ENCODE results near the gene ATF7IP.

The ATF7IP gene

DNA sequence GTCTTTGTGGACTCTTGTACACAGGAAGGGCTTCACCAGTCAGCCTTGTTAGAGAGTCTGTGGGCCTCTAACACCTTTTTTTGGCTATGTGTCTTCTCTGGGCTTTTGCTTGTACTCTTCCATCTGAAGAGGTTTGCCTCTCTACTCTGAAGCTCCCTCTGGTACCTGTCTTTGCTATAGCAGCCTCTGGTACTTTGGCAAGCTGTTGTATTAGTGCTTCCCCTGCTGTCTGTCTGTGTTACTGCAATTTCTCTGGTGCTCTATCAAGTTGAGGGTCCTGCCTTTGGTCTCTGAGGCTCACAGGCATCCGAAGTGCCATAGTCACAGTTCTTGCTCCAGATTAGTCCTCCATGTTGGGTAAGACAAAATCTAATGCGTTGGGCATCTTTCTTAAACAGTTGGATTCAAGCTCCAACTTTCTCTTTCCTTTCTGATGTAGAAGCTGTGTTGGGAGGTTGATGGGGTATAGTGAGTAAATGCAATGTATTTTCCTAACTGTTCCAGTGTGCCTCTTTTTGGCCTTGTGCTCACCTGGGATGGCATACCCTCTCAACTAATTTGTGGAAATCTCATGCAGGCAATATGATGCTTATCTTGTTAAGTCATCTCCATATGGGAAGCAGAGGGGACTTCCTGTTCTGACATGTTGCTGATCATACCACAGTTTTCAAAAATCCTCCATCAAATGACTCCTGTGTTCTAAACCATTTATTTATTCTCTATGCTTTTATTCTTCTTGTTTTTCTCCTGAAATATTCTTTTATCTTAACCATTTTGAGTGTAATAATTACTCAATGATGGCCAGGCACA lies 88.8 kb downstream of the ATF7IP start:
- H3K4me1 Mint-ChIP-seq: peaks cover 51% of the 10 kb centered on the region

DNA sequence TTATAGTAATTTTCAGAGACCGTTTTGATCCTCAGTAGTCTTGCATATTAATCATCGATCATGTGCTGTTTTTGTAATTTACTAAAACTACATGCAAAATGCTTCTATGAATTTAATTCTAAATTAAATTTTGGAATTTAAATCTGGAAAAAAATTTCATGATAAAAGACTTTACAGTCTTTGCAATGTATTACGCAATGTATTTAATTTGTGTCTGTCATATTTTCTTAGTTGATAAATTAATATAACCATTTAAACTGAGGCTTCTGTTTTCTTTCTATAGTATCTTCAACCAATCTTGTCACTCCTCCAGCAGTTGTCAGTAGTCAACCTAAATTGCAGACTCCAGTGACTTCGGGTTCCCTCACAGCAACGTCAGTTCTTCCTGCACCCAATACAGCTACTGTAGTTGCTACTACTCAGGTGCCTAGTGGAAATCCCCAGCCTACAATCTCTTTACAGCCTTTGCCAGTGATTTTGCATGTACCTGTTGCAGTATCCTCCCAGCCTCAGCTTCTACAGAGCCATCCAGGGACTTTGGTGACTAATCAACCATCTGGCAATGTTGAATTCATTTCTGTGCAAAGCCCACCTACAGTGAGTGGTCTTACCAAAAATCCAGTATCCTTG lies 94.8 kb downstream of the ATF7IP start:
- Mint-ChIP-seq H3K9me3 (no peaks in the 10 kb centered on the region), H3K4me1 (peaks cover 29% of the 10 kb centered on the region), H3K36me3 (ENCODE audit: low read depth) (peaks cover 58% of the 10 kb centered on the region), H3K4me3 (no peak overlapping the region), H3K27ac (no peak overlapping the region), H3K27me3 (no peaks in the 10 kb centered on the region)
- ATAC-seq (no peak), DNase-seq (no peak)

More for the DNA sequence above, 88.8 kb downstream of the ATF7IP start:
- Mint-ChIP-seq H3K27ac (peak overlapping the region; percentile 78), H3K4me3 (no peak overlapping the region), H3K36me3 (ENCODE audit: low read depth) (peaks cover 68% of the 10 kb centered on the region), H3K27me3 (no peaks in the 10 kb centered on the region), H3K9me3 (peaks cover 11% of the 10 kb centered on the region)
- DNase-seq (peak; percentile 18), ATAC-seq (peak; percentile 87)

DNA sequence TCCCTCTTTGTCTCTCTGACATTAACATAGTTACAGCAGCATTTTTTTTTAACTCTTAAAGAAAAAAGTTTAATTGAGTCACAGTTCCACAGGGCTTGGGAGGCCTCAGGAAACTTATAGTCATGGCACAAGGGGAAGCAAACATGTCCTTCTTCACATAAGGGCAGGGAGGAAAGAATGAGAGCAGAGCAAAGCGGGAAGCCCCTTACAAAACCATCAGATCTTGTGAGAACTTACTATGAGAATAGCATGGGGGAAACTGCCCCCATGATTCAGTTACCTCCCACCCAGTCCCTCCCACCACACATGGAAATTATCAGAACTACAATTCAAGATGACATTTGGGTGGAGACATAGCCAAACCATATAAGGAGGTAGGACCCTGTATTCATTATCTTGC lies 106.0 kb downstream of the ATF7IP start:
- peak; percentile 95 for ATAC-seq
- no peak overlapping the region for H3K4me3 Mint-ChIP-seq
- DNase-seq: no peak
- peaks cover 39% of the 10 kb centered on the region for H3K9me3 Mint-ChIP-seq
- H3K27ac Mint-ChIP-seq: peak overlapping the region; percentile 82
- peaks cover 87% of the 10 kb centered on the region for H3K36me3 Mint-ChIP-seq (ENCODE audit: low read depth)
- peaks cover 19% of the 10 kb centered on the region for H3K4me1 Mint-ChIP-seq
- no peaks in the 10 kb centered on the region for H3K27me3 Mint-ChIP-seq

DNA sequence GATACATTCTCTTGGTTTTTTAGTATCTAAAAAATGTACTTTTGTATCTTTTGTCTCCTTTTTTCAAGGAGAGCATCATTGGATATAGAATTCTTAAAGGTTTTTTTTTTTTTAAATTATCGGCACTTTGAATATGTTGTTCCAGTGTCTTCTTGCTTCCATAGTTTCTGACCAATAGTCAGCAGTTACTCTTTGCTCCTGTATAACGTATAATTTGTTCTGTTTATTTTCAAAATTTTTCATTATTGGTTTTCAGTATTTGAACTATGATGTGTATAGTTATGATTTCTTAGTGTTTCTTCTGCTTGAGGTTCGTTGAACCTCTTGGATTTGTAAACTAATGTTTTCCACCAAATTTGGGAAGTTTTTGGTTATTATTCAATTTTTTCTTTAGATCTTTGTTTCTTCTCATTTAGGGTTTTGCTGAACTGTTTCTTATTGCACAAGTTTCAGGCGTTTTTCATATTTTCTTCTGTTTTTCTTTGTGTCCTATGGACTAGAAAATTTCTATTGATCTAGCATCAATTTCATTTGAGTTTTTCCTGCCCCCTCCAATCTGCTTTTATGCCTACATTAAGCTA lies 108.3 kb downstream of the ATF7IP start:
- H3K27ac Mint-ChIP-seq: no peak overlapping the region

DNA sequence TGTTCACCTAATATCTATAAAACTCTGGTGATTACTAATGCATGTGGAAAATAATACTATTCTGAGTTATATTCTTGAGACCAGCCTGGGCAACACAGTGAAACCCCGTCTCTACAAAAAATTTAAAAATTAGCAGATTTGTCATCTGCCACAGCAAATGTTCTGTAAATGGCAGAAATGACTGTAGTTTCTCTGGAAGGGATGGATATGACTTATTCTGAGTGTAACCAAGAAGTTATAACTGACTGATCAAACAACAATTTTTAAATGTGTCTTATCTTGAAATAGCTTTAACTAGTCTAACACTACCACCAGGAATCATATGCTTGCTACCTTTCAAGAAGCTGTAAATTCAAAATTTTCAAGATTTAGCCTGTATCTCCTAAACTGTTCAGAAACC lies 113.5 kb downstream of the ATF7IP start:
- H3K27ac Mint-ChIP-seq: peak overlapping the region; percentile 71
- no peaks in the 10 kb centered on the region for H3K27me3 Mint-ChIP-seq
- DNase-seq: no peak
- peak; percentile 63 for ATAC-seq
- peaks cover 77% of the 10 kb centered on the region for H3K36me3 Mint-ChIP-seq (ENCODE audit: low read depth)
- peaks cover under 1% of the 10 kb centered on the region for H3K9me3 Mint-ChIP-seq
- H3K4me3 Mint-ChIP-seq: no peak overlapping the region
- peaks cover 16% of the 10 kb centered on the region for H3K4me1 Mint-ChIP-seq

More for the DNA sequence above, 108.3 kb downstream of the ATF7IP start:
- Mint-ChIP-seq H3K9me3 (peaks cover 39% of the 10 kb centered on the region), H3K27me3 (no peaks in the 10 kb centered on the region), H3K4me1 (peaks cover 25% of the 10 kb centered on the region), H3K36me3 (ENCODE audit: low read depth) (peaks cover 83% of the 10 kb centered on the region), H3K4me3 (no peak overlapping the region)
- DNase-seq: no peak
- no peak for ATAC-seq

DNA sequence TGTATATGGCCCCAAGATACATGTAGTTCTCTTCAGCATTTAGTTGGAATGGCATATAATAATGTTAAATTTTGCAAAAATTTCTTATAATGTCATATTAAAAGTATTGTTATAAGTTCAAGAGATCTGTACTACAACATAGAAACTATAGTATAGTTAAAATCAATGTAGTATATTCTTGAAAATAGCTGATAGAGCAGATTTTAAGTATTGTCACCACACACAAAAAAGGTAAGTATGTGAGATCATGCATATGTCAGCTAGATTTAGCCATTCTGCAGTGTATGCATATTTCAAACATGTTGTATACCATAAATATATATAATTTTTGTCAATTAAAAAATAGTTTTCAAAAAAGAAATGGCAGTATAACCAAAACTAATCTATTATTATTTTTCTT lies 115.7 kb downstream of the ATF7IP start:
- H3K27ac Mint-ChIP-seq: no peak overlapping the region
- peaks cover 16% of the 10 kb centered on the region for H3K4me1 Mint-ChIP-seq
- DNase-seq (no peak), ATAC-seq (no peak)
- no peaks in the 10 kb centered on the region for H3K9me3 Mint-ChIP-seq
- peaks cover 75% of the 10 kb centered on the region for H3K36me3 Mint-ChIP-seq (ENCODE audit: low read depth)
- no peak overlapping the region for H3K4me3 Mint-ChIP-seq
- H3K27me3 Mint-ChIP-seq: no peaks in the 10 kb centered on the region

DNA sequence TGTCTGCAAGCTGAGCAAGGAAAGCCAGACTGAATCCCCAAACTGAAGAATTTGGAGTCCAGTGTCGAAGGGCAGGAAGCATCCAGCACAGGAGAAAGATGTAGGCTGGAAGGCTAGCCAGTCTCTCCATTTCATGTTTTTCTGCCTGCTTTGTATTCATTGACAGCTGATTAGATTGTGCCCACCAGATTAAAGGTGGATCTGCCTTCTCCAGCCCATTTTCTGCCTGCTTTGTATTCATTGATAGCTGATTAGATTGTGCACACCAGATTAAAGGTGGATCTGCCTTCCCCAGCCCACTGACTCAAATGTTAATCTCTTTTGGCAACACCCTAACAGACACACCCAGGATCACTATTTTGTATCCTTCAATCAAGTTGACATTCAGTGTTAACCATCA lies 116.9 kb downstream of the ATF7IP start:
- H3K36me3 Mint-ChIP-seq (ENCODE audit: low read depth): peaks cover 78% of the 10 kb centered on the region
- peaks cover 16% of the 10 kb centered on the region for H3K4me1 Mint-ChIP-seq
- H3K27ac Mint-ChIP-seq: peak overlapping the region; percentile 33
- no peaks in the 10 kb centered on the region for H3K9me3 Mint-ChIP-seq
- ATAC-seq (no peak), DNase-seq (no peak)
- no peak overlapping the region for H3K4me3 Mint-ChIP-seq
- no peaks in the 10 kb centered on the region for H3K27me3 Mint-ChIP-seq

DNA sequence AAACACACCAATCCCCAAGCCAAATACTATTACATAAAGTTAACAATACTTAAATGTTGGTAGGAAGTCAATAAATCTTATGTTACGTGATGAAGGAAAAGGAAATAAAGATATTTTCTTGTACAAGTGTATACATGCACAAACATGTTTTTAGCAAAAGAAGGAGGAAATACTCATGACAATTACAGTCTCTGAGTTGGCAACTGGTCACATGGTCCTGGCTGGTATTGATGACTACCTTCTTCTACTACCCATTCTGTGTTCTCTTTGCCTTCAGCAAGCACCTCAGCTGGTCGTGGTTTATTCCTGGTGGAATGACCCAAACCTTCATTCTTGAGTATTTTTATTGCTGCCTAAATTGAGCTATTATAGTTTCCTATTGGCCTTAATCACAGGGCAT lies 117.4 kb downstream of the ATF7IP start:
- Mint-ChIP-seq H3K27ac (peak overlapping the region; percentile 33), H3K36me3 (ENCODE audit: low read depth) (peaks cover 77% of the 10 kb centered on the region), H3K4me3 (no peak overlapping the region), H3K9me3 (no peaks in the 10 kb centered on the region), H3K4me1 (peaks cover 16% of the 10 kb centered on the region), H3K27me3 (no peaks in the 10 kb centered on the region)
- no peak for ATAC-seq
- no peak for DNase-seq

DNA sequence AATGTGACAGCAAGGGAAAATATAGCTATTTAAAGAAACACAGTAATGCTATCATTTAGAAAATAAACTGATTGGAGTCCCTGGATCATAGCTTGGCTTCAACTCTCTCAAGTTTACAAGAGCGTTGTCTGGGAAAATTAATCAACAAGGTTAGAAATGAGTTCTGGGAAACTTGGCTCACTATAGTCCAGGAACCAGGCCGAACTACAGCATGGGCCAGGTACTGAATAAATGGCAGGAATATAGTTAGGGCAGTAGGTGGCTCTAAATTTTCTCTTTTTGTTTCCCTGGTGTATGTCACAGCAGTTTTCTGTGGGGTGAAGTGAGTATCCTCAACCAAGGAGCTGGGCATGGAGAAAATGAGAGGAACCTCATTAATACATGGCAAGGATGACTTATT lies 129.8 kb downstream of the ATF7IP start:
- no peak overlapping the region for H3K4me3 Mint-ChIP-seq
- no peaks in the 10 kb centered on the region for H3K27me3 Mint-ChIP-seq
- H3K4me1 Mint-ChIP-seq: peaks cover 12% of the 10 kb centered on the region
- peaks cover 74% of the 10 kb centered on the region for H3K36me3 Mint-ChIP-seq (ENCODE audit: low read depth)
- no peak for DNase-seq
- H3K27ac Mint-ChIP-seq: no peak overlapping the region
- no peak for ATAC-seq
- H3K9me3 Mint-ChIP-seq: no peaks in the 10 kb centered on the region

DNA sequence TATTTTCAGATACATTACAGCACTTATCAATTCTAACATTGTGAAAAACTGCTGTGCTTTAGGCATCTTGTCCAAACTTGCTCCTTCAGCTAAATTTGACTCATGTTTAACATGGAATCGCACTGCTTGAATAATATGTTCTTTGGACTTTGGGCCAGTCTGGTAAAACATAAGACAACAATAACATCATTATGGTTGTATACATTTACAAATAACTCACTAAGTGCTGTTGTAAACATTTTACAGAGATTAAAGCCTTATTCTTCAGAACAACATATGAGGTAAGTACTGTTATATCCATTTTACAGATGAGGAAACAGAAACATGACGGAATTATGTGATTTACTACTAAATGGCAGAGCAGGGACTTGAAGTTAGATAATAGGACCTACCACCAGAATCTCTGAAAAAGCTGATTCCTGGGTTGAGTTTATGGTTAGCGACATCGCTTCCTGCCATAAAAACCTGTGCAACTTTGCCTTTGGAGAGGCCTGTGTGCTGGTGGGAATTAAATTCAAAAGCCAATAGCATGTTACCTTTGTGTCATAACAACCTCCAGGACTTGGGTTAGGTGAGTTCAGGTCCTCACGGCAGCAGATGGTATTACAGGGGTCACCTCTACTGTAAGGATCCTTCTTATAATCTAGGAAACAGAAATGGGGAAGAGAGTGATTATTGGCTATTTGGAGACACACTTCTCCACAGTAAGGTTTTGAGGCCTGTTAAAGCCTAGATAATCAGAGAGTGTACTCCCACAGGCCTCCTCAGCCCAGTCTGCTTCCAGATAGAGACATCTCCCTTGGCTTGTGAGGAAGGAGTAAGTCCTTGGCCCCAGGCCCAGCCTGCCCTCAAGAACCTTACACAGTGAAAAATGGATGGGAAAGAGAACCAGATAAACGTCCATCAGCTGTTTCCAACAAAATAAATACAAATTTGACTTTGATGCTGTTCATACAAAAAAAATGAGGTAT lies 140.4 kb downstream of the ATF7IP start:
- no peaks in the 10 kb centered on the region for H3K9me3 Mint-ChIP-seq
- no peaks in the 10 kb centered on the region for H3K27me3 Mint-ChIP-seq
- no peak overlapping the region for H3K4me3 Mint-ChIP-seq
- no peak overlapping the region for H3K27ac Mint-ChIP-seq
- DNase-seq: no peak
- no peak for ATAC-seq
- peaks cover 23% of the 10 kb centered on the region for H3K36me3 Mint-ChIP-seq (ENCODE audit: low read depth)
- H3K4me1 Mint-ChIP-seq: peaks cover 2% of the 10 kb centered on the region

DNA sequence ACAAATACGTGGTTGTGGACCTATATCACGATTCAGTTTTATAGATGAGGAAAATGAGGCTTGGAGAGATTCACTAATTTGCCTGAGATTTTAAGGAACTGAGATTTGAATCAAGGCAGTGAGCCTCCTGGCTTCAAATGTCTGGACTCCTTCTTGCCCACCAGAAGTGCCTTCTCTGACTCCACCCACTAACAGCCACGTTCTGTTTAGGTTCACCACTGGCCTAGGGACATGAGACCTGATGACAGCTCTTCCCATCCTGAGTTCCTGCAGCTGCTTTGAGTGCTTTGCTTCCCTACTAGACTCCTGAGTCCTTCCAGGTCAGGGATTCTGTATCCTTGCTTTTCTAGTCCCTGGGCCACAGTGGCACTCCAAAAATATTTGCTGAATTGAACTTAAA lies 145.1 kb downstream of the ATF7IP start:
- DNase-seq: no peak
- Mint-ChIP-seq H3K36me3 (ENCODE audit: low read depth) (no peaks in the 10 kb centered on the region), H3K9me3 (no peaks in the 10 kb centered on the region), H3K4me1 (no peaks in the 10 kb centered on the region), H3K27me3 (peaks cover 2% of the 10 kb centered on the region), H3K27ac (no peak overlapping the region), H3K4me3 (no peak overlapping the region)
- ATAC-seq: no peak

DNA sequence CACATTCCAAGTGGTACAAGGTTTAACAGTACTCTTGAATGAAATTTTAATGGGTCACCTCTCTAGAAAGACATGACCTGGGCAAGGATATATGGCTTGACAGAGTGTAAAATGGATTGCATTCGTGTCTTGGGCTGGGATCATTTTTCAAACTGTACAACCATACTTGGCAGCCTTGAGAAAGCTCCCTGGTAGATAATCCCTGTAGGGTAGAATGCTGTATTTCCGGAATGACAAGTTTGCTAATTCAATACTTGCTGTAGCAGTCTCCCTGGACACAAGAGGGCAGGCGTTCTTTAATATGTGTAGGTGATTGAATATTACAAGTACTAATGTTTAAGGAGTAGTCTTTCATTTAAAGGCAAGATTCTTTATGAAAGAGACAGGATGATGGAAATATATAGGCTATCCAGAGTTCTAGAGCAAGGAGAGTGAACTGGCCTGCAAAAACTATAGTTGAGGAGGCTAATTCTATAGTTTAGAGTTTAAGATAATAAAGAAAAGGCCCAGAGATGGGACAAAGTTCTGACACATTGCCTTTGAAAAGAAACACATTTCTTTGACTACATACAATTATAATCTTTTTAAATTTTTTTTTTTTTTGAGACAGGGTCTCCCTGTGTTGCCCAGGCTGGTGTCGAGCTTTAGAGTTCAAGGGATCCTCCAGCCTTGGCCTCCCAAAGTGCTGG lies 148.8 kb downstream of the ATF7IP start:
- no peaks in the 10 kb centered on the region for H3K9me3 Mint-ChIP-seq
- no peaks in the 10 kb centered on the region for H3K4me1 Mint-ChIP-seq
- no peaks in the 10 kb centered on the region for H3K36me3 Mint-ChIP-seq (ENCODE audit: low read depth)
- no peak overlapping the region for H3K27ac Mint-ChIP-seq
- H3K27me3 Mint-ChIP-seq: peaks cover 3% of the 10 kb centered on the region
- no peak overlapping the region for H3K4me3 Mint-ChIP-seq
- ATAC-seq: no peak
- no peak for DNase-seq

DNA sequence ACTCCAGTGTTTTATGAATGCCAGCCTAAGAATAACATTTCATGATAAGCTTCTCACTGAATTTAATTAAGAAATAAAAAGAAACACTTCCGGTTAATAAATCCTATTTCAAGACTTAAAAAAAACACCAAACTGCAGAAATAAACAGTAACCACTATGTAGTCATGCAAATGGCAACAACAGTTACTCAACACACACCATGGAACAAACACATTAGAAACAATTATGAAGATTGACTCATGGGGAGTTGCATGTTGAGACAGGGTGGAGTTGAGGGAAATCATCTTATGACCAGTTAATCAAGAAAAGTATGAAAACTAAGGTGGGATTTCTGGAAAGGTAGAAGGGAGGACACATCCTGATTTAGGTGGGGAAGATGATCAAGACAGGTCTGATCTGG lies 149.5 kb downstream of the ATF7IP start:
- no peak for ATAC-seq
- no peaks in the 10 kb centered on the region for H3K36me3 Mint-ChIP-seq (ENCODE audit: low read depth)
- H3K9me3 Mint-ChIP-seq: peaks cover 4% of the 10 kb centered on the region
- no peaks in the 10 kb centered on the region for H3K4me1 Mint-ChIP-seq
- H3K4me3 Mint-ChIP-seq: no peak overlapping the region
- no peak for DNase-seq
- H3K27ac Mint-ChIP-seq: no peak overlapping the region
- H3K27me3 Mint-ChIP-seq: peaks cover 3% of the 10 kb centered on the region

DNA sequence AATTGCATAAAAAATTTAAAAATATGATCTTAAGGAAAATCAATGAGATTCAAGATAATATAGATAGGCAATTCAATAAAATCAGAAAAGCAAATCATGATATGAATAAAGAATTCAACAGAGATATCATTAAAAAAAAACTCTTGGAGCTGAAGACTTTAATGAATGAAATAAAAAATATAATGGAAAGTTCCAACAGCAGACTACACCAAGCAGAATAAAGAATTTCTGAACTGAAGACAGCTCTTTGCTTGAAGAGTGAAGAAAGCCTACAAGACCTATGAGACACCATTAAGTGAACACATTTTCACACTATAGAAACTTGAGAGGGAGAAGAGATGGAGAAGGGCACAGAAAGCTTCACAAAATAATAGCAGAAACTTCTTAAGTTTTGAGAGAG lies 156.3 kb downstream of the ATF7IP start:
- Mint-ChIP-seq H3K9me3 (peaks cover 43% of the 10 kb centered on the region), H3K36me3 (ENCODE audit: low read depth) (peaks cover 6% of the 10 kb centered on the region), H3K27ac (no peak overlapping the region), H3K27me3 (peaks cover 4% of the 10 kb centered on the region), H3K4me1 (no peaks in the 10 kb centered on the region), H3K4me3 (no peak overlapping the region)
- DNase-seq: no peak
- no peak for ATAC-seq

Data from activated naive CD8-positive, alpha-beta T cell treated with anti-CD3 and anti-CD28 coated beads, Interleukin-2, amount 50 U/mL, for 24 hours (primary cell).